ENCODE results near the gene GEMIN4. TPM values are rescaled to one million over a fixed set of nuclear protein-coding genes. Genes with fewer than 3 reads are reported as not detected.

Gene GEMIN4
- total RNA-seq, 1 donor from 2014 or later, result 19.0 TPM

- TF ChIP-seq CTCF (conservative IDR thresholded peaks at IDR 0.05; ENCODE audit: low read depth, low read length), result no peak
- H3K4me3 ChIP-seq (ENCODE audit: low read depth, low read length), result no peak overlapping the region
These were observed 25.7 kb downstream of the GEMIN4 start for GRCh38 chr17:726271-726919.

GRCh38 chr17:725746-726145 lies 26.3 kb downstream of the GEMIN4 start:
- H3K4me3 ChIP-seq (ENCODE audit: low read depth, low read length), result no peak overlapping the region
- DNase-seq (ENCODE audit: low read depth), result no peak
- no peak for TF ChIP-seq CTCF (conservative IDR thresholded peaks at IDR 0.05; ENCODE audit: low read depth, low read length)

More at GRCh38 chr17:726271-726919, 25.7 kb downstream of the GEMIN4 start:
- DNase-seq (ENCODE audit: low read depth), result no peak

- H3K4me3 ChIP-seq (ENCODE audit: low read depth, low read length), result no peak overlapping the region
- TF ChIP-seq CTCF (conservative IDR thresholded peaks at IDR 0.05; ENCODE audit: low read depth, low read length), result no peak
These were observed 27.0 kb downstream of the GEMIN4 start for GRCh38 chr17:725084-725483.

GRCh38 chr17:721540-721937 lies 30.5 kb downstream of the GEMIN4 start:
- H3K4me3 ChIP-seq (ENCODE audit: low read depth, low read length), result no peak overlapping the region
- TF ChIP-seq CTCF (conservative IDR thresholded peaks at IDR 0.05; ENCODE audit: low read depth, low read length), result no peak
- no peak for DNase-seq (ENCODE audit: low read depth)

More at GRCh38 chr17:725084-725483, 27.0 kb downstream of the GEMIN4 start:
- no peak for DNase-seq (ENCODE audit: low read depth)

- no peak overlapping the region for H3K4me3 ChIP-seq (ENCODE audit: low read depth, low read length)
- TF ChIP-seq CTCF (conservative IDR thresholded peaks at IDR 0.05; ENCODE audit: low read depth, low read length), result no peak
These were observed 31.1 kb downstream of the GEMIN4 start for GRCh38 chr17:720706-721539.

GRCh38 chr17:718075-718474 lies 34.0 kb downstream of the GEMIN4 start:
- no peak for TF ChIP-seq CTCF (conservative IDR thresholded peaks at IDR 0.05; ENCODE audit: low read depth, low read length)
- DNase-seq (ENCODE audit: low read depth), result no peak
- H3K4me3 ChIP-seq (ENCODE audit: low read depth, low read length), result no peak overlapping the region

More at GRCh38 chr17:720706-721539, 31.1 kb downstream of the GEMIN4 start:
- DNase-seq (ENCODE audit: low read depth), result no peak
